SKM-1 (cell line): ENCODE data around the gene TMEM168.
"Not testable (repeated sequence)": the region's sequence is repeated elsewhere in the genome, so short reads cannot be mapped to it uniquely, and the experiment has no call there.

Source experiments
- DNase-seq: peaks from one replicate; lab custom pipeline; 2025; ENCODE audit not compliant: unreplicated experiment; lab: John Stamatoyannopoulos, UW

Gene TMEM168, protein sequence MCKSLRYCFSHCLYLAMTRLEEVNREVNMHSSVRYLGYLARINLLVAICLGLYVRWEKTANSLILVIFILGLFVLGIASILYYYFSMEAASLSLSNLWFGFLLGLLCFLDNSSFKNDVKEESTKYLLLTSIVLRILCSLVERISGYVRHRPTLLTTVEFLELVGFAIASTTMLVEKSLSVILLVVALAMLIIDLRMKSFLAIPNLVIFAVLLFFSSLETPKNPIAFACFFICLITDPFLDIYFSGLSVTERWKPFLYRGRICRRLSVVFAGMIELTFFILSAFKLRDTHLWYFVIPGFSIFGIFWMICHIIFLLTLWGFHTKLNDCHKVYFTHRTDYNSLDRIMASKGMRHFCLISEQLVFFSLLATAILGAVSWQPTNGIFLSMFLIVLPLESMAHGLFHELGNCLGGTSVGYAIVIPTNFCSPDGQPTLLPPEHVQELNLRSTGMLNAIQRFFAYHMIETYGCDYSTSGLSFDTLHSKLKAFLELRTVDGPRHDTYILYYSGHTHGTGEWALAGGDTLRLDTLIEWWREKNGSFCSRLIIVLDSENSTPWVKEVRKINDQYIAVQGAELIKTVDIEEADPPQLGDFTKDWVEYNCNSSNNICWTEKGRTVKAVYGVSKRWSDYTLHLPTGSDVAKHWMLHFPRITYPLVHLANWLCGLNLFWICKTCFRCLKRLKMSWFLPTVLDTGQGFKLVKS

DNA sequence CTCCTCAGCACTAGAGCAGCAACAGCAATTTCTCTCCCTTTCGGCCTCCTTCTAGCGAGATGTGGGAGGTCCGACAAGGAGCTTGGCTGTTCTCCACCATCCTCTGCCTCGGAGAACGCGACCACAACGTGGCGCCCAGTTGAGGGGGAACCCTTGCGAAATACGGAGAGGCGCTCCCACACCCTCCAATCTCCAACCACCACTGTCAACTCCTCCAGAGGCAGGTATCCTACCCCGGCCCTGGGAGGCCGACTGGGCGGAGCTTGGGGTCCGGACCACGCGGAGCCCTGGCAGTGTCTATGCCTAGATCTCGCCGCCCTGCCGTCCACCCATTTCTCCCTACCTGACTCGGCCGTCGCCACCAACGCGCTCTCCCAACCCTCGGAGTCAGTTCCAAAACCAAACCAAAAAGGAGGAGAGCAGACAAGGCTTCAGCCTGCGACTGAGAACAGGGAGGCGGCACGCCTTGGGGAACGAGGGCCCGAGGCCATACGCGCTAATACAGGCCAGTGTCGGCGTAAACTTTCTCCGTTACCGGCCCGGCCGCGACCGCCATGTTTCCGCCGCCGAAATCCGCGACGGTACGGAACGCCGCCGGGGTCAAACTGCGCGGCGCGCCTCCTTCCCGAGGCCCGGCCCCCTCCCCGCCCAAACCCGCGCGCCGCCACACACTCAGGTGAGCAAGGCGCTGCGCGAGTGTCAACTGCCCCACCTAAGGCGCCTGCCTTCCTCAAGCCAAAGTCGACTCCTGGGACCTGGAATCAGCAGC lies at the start of gene TMEM168:
Gene TMEM168 (minus strand): TSS at position 577 of the 769 bp plus-strand sequence. CDS start 5,568 bp downstream, outside the sequence.
- DNase-seq, result peak; percentile 70

DNA sequence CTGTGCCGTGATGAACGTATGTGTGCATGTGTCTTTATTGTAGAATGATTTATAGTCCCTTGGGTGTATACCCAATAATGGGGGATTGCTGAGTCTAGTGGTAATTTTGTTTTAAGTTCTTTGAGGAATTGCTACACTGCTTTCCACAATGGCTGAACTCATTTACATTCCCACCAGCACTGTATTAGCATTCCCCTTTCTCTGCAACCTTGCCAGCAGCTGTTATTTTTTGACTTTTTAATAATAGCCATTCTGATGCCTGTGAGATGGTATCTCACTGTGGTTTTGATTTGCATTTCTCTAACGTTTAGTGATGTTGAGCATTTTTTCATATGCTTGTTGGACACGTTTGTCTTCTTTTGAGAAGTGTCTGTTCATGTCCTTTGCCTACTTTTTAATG lies 45.7 kb upstream of the TMEM168 start:
- DNase-seq, result not testable (repeated sequence)

DNA sequence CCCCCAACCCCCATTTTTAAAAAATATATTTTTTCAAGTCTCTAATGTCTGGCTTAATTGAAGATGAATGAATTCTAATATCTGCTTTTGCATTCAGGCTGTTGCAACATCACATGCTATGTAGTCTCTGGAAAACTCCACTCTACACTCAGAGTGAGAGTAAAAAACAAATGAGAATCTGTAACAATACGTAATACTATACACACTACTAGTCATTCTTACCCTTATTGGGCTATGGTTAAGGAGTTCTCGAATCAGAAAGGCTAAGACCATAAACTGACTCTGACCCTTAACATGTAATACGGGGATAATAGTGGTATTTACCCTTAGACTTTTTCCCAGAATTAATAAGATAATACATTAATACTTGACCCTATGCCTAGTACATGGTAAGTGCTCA lies 42.9 kb upstream of the TMEM168 start:
- no peak for DNase-seq

DNA sequence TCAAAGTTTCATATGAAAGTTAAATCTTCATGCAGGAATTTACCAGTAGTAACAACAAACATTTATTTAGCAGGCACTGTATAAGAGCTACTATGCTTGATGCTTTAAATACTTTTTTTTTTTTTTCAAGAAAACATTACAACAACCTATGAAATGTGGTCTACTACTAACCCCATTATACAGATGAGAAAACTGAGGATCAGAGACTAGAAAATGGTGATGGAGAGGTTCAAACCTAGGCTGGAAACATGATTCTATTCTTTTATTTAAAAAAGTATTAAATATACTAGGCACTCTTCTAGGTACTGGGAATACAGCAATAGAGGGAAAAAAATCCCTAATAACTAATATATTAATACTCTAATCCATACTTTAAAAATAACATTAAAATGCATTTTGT lies 40.6 kb upstream of the TMEM168 start:
- no peak for DNase-seq

DNA sequence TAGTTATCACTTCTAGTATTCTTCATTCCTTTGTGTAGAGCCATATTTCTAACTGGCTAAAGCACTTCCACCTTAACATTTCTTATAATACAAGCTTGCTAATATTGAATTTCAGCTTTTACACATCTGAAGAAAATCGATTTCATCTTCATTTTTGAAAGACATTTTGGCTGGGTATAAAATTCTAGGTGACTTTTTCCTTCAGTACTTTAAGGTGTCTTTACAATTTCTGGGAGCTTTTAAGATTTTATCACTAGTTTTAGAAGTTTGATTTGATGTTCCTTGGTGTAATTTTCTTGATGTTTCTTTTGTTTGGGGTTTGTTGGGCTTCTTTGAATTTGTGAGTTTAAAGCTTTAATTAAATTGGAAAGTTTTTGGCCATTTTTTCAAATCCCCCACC lies 38.5 kb upstream of the TMEM168 start:
- no peak for DNase-seq

DNA sequence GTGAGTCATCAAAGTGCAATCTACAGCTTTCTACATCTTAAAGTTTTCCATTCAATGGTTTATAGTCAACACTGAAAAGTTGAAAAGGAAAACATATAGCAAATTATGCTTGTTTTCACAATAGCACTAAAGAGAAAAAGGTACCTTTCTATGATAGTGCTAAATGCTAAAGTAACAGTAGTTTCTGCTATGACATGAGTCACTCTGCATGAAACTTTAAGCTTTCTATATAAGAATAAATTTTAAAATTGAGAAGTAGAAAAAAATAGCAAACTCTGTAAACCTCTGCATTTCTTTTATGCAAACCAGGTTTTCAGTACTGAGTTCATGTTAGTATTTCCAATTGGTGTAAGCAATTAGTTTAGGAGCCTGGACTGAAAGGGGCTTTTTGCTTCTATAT lies 31.2 kb upstream of the TMEM168 start:
- DNase-seq, result no peak

DNA sequence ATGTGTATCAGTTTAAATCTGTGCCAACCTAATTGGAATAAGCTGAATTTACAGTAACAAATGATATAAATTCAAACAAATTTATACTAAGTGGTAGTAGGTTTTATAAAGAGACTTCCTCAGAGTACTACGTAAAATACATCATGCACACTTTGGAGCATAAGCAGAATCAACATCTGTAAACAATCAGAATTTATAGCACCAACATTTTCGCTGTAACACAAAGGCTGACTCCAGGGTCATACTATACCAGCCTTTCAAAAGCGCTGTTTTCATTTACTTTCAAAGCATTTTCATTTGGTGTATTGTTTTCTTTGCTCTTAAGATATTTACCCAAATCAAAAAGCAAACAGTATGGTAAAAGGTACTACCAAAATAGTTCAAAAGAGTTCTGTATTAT lies 29.3 kb upstream of the TMEM168 start:
- no peak for DNase-seq

DNA sequence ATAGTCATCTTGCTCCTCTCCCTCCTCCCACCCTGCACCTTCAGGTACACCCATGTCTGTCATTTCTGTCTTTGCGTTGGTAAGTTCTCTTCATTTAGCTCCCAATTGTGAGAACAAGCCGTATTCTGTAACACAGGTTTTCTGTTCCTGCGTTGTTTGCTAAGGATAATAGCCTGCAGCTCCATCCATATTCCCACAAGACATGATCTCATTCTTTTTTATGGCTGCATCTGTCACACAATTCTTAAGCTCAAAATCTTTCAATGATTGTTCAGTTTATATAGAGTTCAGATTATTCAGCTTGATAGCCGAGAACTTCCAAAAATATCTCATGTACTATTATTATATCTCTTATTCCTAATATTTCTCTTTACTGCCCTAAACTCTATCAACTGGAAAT lies 16.0 kb upstream of the TMEM168 start:
- DNase-seq, result no peak

DNA sequence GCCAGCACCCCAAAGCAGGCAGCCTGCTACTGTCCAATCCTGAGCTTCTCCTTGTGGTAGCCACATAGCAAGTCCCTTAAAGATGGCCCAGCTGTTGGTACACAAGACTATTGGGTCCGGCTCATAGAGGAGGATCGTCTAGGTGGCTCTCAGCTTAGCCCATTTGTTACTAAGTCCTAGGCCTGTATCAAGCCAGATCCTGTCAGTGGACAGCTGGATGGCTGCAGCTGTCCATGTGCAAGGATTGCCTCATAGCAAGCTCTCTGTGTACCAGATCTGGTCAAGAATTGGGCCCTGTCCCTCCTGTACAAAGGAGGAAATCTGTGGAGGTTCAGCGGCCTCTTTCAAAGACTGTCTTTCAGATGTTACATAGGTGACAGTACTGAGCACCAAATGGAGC lies 12.2 kb upstream of the TMEM168 start:
- DNase-seq, result no peak

DNA sequence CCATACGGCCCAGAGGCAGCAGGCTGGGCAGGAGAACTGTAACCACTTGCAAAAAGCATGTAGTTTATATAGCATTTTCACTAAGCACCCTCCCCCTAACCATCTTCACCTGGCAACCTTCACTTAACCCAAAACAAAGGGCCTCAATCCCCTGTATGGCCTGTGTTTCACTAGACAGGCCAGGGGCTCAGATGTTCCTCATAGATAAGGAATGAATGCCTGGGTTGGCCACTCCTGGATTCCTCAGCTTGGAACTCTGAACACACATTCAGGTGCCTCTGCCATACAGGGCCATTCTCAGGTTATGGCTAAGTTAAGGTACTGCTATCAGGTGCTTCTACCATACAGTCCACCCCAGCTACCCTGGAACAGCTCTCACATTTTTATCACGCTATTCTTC lies 10.3 kb upstream of the TMEM168 start:
- no peak for DNase-seq

DNA sequence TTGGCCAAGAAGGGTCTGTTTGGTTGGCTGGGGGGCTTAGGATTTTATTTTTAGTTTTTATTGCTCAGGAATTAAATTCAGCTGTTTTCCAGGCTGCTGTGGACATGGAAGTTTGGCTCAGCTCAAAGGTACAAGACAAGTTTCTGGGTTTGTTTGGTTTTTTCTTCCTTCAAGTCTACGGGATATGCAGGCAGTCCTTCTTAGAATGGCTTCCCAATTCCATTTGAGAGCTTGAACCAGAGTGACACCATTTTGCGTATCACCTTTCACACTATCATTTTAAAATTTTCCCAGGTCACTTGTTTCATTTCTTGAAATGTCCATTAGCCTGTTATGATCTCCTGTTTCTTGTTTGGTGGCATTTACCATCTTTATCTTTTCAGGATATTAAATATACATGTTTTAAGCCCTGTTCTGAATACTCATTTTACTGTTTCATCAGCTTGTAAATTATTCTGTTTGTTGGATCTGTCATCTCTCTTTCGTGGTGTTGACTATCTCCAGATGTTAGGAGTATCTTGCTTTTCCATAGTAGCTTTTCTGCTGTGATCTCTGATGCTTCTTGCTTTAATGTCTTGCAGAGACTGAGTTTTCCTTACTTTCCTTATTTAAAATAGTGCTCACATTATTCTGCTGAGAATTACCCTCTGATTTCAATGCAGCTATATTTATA lies 9.4 kb upstream of the TMEM168 start:
- DNase-seq, result no peak

DNA sequence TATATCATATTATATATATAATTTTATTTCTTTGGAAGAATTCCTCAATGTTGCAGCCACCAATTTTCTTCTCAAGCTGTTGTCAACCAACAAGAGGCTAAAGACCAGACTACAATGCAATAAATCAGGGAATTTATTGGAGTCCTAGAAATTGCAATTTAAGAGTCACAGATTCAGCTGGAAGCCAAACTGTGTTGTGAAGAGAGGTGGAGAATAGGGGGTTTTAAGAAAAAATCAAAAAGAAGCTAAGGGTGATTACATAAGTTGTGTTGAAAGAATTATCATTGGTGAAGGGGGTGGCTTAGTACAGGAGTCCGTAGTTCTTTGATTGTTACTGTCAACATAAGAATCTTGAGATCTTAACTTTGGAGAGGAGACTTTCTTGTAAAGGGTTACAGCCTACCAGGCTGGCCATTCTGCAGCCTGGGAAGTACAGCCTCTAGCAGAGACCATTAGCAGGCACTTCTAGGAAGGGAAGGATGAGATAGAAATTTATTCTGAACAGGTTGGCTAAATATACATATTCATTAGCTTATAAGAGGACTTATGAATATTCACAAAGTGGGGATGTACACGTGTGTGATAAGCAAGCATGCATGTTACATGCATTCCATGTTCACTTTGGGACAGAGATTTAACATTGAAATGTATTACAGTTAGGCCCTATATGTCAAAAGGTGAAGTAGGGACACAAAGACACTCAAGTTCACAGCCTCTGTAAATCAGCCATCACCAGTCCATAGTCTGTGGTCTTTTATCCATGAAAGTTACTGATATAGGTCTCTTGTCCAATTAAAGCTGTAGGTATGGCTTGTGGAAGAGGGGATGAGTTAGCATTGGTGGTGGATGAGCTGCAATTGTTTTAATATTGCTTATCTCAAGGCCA lies 8.3 kb upstream of the TMEM168 start:
- DNase-seq, result no peak

DNA sequence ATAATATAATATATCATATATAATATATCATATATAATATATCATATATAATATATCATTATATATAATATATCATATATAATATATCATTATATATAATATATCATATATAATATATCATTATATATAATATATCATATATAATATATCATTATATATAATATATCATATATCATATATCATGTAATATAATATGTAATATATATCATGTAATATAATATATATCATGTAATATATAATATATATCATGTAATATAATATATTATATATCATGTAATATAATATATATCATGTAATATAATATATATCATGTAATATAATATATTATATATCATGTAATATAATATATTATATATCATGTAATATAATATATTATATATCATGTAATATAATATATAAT lies 6.4 kb upstream of the TMEM168 start:
- not testable (repeated sequence) for DNase-seq

DNA sequence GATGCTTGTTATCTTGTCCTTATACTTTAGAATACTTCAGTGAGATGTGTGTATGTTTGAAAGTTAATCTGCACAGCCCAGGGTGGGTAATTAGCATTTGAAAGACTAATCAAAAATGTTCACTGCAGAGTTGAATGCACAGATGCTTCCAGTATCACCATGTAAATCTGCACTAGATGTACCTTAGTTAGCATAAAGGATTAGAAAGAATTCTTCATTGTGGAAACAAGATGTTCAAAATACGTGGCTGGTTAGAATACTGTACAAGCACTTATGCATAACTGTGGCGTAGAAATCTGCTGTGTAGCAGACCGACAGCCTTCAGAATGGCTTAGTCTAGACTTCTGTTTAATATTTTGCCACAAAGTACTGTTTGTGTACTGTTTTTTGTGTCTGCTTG lies 2.2 kb upstream of the TMEM168 start:
- no peak for DNase-seq

DNA sequence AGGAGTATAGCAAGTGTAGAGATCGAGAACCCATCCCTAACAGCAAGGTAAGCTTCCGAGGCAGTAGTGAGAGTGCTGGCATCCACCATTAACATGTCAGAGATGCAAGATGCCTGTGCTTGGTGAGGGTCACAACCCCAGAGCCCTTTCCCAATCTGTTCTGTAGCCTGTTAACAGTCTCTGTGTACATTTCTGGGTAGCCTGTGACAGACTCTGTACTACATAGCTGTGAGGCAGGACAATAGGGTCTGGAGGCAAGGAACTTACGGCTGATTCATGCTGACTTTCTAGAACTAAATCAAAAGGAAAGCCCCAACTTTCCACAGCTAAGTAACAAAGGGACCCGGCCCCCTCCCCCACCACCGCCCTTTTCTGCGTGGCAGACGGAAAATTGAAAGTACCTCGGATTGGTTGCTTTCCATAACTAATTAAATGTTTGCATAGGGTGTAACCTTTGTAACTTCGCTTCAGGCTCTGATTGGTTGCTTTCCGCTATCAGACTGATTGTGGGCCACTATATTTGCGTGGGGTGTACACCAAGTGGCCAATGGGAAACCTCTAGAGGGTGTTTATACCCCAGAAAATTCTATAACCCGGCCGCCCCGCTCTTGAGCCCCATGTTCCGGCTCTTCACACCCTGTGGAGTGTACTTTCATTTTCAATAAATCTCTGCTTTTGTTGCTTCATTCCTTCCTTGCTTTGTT lies 1.4 kb upstream of the TMEM168 start:
- DNase-seq, result no peak

DNA sequence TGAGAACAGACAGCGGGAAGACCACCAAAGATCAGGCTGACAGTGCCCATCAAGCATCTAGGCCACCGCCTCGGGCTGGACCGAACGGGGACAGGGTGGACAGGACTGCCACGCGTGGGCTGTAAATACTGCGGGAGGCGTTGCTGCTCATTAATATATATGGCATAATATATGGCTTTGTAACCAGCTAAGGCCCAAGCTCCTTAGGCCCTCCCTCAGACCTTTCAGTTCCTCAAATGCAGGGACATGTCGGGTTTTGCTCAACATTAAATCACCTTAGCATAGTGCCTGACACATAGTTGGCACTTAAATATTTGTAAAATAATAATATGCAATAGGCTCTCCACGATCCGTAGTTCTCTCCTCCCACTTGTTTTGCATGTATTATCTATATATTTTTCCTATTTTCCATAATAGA lies 402 bp upstream of the TMEM168 start:
- peak; percentile 58 for DNase-seq

DNA sequence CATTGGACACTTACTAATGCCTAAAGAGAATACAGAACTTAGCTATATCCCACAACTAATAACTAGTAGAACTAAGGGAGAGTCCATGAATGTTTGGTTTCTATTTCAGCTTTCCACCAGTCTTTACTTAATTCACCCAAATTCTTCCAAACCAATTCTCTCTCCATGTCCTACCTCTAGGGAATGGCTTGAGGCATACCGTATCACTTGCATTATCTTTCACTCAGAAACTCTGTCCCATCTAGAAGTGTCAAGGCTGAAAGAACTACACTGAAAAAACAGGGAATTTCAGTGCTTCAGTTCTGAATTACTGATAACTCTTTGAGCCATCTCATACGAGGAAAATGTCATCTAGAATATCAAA lies 758 bp downstream of the TMEM168 start:
- DNase-seq, result no peak

DNA sequence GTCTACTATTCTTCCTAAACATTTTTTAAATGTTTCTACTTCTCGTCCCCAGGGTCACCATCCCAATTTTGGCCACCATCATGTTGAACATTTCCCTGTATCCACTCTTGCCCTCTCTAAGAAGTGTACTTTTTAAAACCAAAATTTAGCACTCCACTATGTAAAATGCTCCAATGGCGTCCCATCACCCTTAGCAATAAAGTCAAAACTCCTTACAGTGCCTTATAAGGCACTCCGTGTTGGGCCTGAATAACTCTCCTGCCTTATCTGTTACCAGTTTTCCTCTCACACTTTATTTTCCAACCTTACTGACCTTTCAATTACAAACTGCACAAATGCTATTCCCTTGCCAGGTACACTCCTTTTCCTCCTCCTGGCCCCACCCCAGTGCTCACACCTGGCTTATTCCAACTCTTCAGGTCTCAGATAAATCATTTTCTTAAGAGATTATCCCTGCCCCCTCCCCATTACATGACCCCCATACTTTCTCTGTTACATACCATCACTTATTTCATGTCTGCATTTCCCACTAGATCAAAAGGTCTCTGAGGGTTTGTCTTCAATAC lies 1.3 kb downstream of the TMEM168 start:
- no peak for DNase-seq

DNA sequence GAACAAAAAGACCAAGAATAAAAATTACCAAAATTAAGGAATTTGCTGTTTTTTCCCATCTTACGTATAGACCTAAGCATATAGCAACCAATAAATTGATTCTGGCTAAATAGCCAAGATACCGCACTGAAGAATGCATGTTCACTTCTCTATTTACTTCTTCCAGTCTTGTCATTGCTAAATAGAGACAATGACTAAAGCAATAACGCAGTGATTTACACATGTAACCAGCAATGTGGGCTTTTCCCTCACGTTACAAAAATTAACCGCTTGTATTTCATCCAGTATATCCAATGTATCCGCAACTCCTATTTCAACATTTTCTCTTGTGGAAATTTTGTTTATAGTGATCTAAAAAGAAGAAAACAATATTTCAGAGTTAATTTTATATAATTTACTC lies 5.6 kb downstream of the TMEM168 start:
- DNase-seq, result no peak
